ENCODE results near the gene EIF5AL1.
"Not testable (repeated sequence)": the region's sequence is repeated elsewhere in the genome, so short reads cannot be mapped to it uniquely, and the experiment has no call there.

The EIF5AL1 gene

DNA sequence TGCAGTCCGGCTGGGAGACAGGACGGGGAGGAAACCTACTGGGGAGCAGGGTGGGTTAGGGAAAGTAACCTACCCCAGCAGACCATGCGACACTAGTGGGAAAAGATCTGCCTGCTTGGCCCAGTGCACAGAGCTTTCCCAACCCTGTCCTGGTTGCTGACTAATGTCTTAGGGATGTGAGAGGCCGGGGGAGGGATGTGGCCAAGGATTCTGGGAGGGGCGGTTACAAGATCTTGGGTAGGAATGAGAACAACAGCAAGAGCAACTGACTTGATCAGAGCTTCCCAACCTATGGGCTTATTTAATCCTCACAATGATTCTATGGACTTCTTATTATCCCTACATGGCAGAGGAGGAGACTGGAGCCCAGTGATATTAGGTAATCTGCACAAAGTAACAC, 24.0 kb upstream of the EIF5AL1 start:
- no peak for DNase-seq

DNA sequence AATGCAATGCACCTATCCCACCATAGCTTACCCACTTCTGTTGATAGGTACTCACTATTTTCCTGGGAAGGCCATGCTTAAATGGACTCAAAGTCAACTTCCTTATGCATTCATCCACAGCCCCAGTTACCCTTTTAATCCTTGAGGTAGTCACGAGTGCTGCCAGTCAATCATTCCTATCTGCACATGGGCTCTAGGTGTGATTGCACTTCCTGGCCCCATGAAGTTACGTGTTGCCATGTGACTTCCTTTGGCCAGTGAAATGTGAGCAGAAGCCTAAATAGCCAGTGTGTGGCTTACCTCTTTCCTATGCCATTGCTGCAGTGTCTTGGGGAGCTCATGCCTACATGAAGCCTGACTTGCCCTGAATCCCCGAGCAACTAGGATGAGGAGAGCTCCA, 23.5 kb upstream of the EIF5AL1 start:
- DNase-seq = no peak

DNA sequence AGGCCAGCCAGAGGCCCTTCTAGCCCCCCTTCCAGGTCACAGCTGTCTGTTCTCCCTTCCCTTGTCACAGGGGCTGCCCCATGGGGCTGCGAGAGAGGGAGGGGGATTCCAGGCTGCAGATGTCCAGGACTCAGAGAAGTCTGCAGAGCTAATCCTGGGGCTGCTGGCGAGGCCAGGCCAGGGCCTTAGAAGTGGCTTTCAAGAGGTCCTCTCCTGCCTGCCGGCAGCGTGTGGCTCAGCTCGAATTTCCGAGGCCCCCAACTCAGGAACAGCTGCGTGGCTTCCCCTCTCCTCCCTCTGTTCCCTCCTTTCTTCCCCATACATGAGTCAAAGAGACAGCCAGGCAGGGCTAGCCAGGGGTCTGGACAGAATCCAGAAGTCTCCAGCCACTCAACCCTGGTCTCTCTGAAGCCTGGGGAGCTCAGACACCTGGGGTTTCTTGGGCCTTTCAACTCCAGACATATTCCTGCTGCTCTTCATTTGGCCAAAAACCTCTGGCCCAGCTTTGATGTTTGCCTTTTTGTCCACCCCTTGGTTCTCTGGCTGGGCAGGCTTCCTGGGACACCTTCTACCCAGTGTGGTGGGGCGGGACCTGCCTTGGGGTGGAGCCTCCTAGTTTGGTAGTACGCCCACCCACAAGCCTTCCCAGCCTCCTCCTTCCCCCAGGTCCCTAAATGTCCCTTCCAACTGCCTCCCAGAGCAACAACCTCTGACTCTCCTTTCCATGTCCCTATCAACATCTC, 21.8 kb upstream of the EIF5AL1 start:
- no peak for DNase-seq

DNA sequence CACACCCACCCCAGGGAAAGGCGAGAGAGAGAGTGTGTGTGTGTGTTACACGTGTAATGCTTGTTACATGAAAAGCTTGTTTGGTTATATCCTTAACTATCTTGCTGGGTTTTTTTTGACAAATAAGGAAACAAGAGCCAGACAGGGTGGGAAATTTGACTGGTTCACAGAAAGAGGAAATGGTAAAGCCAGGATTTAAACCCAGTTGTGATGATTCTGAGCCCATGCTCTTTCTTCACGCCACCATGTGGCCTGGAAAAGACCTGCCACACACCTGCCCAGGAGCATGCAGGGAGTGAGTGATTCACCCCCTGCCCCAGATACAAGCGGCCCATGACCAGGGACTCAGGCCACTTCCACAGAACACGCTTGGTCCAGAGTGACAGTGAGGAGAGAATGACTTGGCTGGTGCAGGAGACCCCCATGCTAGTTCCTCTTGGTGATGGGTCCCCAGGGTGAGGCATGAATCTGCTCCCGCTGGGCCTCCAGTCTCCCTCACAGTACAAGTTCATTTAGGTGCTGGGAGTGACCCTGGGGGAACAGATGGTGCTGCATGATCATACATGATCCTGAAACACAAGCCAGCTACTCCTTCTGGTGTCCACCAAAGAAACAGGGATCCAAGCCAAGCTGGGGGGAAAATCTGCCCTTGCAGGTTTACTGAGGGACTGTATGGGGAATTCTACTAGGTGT, 21.0 kb upstream of the EIF5AL1 start:
- peak; percentile 49 for DNase-seq

DNA sequence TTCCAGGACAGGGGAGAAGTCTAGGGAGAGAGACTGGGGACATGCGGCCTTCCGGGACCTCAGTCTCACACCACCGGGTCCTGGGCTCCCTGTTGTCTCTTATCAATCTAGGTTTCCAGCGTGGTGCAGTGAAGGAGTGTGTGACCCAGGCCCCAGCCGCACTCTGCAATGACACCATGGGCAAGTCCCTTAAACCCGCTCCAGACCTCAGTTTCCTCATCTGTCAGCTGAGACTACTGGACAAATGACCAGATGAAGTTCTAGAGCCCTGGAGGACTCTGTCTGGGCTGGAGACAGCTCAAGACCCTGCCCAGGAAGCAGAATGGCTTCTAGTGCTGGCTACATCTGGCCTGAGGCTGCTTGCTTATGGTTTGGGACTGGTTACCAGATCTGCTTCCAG, 20.1 kb upstream of the EIF5AL1 start:
- DNase-seq = no peak

DNA sequence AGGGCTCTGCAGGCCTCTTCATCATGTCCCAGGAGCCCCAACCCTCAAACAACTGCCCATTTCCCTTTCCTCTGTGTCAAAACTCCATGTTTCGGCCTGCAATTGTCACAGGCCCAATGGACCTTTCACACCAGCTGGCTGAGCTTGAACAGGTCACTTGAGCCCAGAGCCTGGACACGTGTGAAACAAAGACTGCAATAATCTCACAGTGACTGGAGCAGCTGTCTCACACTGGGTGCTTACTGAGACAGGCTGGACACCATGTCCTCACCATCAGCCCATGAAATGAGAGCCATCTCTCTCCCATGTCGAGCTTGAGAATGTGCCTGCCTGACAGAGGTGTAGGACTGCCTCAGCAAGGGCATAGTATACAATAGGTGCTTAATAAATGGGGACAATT, 19.5 kb upstream of the EIF5AL1 start:
- DNase-seq = no peak

DNA sequence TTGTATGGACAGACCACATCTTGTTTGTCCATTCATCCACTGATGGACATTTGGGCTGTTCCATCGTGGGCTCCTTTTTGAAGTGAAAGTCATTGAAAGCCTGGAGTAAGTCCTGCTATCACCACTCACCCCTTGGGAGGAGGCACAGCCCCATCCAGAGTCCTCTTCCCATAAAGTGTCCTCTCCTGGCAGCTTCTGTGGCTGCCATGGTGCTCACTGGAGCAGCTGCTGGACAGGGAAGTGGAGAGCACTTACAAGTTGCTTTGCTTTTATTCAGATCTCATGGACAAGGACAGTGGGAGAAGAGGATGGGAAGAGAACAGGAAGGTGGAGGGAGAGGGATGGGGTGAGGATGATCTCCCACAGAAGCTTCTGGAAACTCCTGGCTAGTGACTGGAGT, 18.5 kb upstream of the EIF5AL1 start:
- no peak for DNase-seq

DNA sequence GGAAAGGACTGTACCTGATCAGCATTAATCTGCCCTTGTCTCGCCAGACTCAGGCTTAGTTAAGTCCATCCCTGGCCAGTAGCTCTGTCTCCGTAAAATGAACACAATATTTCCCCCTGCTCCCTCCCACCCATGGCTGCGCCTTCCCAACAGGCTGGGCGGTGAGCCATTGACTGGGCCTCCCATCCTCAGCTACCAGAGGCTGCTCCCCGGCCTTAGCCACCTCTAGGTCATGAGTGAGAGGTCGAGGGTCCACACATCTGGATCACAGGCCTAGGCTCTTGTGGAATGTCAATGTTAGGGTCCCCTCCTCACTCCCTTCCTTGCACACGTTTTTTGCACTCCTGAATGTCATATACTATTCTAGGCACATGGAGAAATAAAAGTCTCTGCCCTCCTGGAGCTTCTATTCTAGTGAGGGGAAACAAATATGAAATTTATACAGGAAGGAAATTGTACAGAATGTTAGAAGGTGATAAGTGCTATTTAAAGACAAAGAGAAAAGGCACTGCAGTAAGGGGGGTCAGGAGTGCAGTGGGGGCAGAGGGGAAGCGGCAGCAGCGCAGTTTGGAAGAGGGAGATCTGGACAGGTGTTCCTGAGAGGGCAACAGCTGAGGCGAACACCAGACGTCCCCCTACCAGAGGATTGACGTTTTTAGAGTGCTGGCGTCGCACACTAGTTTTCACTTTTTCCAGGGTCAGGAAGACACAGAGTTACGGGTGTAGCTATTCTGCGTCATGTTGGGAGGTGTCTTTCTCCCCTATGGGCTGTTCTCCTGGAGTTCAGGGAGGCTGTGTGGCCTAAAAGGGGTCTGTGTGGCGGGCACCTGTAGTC, 17.2 kb upstream of the EIF5AL1 start:
- no peak for DNase-seq

DNA sequence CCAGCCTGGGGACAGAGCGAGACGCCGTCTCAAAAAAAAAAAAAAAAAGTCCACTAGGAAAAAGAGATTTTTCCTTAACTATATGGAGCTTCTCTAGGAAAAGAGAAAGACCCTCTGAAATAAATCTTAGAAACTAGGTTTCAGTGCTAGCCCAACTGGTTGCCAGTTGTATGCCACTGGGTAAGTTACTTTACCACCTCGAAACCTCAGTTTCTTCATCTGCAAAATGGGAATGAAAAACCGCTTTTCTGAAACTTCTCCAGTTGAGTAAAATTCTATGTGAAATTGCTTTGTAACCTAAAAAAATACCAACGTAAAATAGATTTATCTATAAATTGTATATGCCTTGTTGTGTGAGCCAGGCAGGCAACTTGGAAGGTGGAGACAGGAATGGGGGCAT, 16.5 kb upstream of the EIF5AL1 start:
- DNase-seq = no peak

DNA sequence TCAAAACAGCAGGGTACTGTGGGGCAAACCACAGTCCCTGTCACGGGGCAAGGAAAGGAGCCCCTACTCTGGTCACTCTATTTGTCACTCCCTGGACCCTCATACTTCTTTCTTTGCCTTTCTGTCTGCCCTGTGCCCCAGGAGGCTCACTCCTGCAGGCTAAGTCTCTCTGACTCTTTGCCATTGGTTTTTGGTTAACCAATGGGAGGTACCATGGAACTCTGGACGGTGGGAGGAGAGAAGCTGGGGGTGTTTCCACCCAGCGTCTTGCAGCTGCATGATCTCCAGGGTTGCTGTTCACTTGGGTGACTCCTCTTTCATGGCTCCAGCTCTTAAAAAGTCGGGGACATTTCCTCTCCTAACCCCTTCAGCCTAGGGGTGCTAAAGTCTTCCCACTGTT, 15.4 kb upstream of the EIF5AL1 start:
- no peak for DNase-seq

DNA sequence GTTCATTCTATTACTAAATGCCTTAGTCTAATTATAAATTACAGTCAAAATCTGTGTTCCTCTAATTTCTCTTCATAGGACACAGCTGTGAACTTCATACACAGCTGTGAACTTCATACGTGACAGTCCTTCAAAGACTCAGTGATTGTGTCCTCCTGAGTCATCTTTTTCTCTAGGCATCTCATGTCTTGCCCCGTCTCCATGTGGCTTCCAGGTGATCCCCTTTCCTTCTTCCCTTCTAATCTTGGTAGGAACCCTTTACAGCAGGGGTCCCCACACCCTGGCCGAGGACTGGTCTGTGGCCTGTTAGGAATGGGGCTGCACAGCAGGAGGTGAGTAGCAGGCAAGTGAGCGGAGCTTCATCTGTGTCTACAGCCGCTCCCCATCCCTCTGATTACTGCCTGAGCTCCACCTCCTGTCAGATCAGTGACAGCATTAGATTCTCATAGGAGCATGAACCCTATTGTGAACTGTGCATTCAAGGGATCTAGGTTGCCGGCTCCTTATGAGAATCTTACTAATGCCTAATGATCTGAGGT, 14.0 kb upstream of the EIF5AL1 start:
- no peak for DNase-seq

DNA sequence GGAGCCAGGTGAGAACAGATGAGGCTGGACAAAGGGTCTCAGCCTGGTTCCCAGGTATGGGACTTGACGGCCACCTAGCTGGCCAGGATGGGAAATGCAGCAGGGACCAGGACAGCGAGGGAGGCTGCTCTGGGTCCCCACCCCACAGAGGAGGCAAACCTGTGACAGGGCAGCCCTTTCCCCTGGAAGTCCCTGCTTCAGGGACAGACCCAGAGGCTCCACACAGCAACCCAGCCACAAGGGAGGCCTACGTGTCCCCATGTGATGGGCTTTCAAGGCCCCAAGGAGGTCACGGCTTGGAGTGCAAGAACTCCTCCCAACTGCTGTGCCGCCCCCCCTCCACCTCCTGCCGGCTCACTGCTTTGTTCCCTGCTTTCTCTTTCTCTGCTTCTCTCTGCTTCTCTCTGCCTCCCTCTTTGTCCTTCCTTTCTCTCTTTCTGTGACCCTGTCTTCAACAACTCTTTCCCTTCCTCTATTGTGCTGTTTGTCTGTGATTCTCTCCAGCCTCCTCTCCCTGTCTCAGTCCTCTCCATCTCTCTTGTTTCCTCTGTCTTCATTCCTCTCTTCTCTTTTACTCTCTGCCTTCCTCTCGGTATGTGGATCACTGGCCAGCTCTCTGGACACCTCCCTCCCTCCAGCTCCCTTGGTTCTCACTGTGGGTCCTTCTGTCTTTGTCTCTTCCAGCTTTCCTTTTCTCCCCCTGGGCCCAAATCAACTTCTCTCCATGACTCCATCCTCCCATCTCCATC, 9.6 kb upstream of the EIF5AL1 start:
- DNase-seq = no peak

DNA sequence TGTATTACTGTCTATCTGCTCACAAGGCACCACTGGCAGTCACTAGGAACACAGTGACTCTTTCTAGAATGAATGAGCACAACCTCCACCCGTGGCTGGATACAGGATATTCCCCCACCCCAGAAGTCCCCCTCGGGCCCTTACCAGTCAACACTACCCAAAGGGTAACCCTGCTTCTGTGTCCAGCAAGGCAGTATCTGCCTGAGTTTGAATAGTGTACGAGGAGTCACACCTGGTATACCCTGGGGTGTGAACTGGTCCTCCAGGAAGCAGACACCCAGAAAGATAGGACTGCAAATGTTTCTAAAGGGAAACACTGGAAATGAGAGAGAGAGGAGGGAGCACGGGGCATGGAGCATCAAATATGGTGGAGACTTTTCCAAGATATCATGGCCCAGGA, 8.5 kb upstream of the EIF5AL1 start:
- DNase-seq = not testable (repeated sequence)

DNA sequence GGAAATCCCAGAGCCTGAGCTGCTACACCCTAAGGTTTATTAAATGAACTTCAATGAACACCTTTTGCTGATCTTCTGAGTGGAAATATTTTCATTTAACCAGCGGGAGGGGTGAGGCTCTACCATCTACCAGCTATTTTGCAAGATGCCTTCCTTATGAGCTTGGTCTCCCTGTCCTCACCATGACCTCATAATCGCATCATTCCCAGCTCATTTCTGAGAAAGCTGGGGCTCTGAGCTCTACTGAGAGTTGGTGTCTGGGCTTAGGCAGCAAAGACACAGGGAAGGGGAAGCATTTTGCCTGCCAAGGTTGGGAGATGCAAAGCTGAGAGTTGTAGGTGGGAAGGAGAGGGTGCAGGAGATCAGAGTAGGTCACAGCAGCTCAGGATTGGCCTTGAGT, 7.8 kb upstream of the EIF5AL1 start:
- DNase-seq = not testable (repeated sequence)

DNA sequence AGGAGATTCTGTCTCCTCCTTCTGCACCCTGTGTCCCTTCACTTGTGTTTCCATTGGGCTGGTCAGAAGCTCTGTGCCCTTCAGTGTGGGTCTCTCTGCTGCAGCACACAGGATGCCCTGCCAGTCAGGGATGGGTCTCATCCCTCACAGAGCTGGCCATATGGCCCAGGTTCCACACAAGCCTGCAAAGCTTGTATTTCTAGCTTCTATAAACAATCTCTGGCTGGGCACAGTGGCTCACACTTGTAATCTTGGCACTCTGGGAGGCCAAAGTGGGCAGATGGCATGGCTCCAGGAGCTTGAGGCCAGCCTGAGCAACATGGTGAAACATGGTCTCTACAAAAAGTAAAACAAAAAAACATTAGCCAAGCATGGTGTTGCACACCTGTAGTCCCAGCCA, 7.0 kb upstream of the EIF5AL1 start:
- not testable (repeated sequence) for DNase-seq

DNA sequence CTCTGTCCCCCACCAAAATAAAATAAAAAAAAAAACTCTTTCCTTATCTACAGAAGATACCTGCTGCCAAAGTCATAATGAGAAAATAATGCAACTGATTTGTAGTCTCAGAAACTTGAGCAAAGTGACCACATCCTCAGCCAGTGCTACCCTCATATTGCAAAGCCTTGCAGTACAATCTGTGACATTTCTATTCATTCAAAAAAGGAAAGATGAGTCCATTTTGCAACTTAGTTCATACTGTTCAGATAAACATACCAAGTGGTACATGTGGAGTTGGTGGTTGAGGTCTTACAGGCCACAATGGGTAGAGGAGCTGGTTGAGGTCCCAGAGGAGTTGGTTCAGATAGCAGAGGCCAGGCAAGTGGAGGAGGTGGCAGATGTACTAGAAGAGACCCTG, 6.5 kb upstream of the EIF5AL1 start:
- DNase-seq = no peak

DNA sequence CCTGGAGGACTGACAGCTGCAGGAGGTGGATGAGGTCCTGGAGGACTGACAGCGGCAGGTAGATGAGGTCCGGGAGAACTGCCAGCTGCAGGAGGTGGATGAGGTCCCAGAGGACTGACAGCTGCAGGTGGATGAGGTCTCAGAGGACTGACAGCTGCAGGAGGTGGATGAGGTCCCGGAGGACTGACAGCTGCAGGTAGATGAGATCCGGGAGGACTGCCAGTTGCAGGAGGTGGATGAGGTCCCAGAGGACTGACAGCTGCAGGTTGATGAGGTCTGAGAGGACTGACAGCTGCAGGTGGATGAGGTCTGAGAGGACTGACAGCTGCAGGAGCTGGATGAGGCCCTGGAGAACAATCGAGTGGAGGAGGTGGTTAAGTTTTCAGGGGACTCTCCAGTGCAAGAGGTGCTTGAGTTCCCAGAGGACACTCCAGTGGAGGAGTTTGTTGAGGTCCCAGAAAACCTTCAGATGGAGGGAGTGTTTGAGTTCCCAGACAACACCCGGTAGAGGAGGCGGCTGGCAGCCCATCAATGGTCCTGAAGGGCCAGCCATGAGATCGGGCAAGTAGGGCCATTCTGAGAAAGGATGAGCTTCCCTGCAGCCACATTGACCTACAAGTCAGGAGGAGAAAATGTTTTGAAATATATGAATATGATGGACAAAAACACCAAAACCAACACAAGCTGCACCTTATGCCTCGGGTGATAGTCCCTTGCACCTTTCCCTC, 4.7 kb upstream of the EIF5AL1 start:
- no peak for DNase-seq

DNA sequence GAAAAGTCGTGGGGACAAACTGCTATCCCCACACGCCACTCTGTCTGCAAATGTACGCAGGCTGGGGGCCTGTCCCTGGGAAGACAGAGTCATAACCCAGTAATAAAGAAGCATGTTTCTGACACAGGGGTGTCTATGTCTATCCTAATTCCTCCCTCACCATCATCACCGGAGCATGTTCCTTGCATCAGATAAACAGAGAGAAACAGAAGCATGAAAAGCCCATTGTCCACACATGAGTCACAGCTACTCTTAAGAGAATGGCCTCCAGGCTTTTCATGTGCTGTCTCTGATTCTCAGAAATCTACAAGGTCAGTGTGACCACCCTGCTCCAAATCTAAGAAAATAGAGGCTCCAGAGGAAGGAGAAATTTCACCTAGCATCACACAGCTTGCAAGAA, 4.1 kb upstream of the EIF5AL1 start:
- DNase-seq = not testable (repeated sequence)

DNA sequence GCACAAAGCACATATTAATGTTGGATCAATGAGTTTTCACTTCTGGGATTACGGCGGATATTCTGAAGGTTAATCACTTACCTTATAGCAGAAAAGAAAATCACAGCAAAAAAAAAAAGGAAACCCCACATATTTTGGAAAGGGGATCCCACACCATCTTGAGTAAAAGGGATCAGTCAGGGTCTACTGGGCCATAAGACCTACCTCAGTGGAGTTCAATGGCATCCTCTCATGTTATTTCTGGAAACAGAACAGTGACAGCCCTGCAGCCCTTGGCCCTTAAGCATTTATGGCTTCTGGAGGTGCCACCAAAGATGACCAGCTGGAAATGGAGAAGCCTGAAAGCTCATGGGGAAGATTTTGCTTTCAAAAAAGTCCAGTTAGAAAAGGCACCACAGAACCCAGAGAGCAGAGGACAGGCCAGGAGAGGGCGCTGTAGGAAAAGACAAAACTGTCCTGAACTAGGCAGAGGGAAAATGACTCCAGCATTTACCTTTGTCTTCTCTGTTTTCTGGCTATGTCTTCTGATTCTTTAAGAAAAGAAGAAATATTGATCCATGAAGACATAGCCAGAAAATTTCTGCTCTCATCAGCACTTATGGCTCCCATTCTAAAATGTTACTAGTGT, 2.9 kb upstream of the EIF5AL1 start:
- DNase-seq = not testable (repeated sequence)

DNA sequence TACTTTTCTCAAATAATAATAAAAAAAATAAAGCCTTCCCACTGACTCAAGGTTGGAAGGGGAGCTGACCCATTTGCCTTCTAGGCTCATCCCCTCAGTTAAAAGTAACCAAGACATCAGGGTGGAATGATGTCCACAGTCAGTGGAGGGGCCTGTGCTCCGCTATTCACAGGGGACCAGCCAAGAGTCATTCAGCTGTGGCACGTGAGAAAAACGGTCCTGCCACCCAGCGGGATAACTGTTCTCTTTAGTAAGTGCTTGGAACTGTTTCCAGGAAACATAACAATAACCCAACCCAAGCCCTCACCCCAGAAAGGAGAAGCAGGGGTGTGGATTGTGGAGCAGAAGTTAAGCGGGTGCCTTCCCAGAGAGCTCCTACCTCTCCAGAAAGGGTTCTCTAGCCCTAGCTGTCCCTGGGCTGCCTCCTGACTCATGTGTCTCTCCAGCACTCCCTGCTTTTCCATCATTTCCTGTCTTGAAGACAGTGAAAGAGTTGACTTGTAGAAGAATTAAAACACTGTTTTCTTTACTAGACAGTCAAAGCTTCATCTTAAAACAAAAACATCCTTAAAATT, 2.3 kb upstream of the EIF5AL1 start:
- DNase-seq = not testable (repeated sequence)

DNA sequence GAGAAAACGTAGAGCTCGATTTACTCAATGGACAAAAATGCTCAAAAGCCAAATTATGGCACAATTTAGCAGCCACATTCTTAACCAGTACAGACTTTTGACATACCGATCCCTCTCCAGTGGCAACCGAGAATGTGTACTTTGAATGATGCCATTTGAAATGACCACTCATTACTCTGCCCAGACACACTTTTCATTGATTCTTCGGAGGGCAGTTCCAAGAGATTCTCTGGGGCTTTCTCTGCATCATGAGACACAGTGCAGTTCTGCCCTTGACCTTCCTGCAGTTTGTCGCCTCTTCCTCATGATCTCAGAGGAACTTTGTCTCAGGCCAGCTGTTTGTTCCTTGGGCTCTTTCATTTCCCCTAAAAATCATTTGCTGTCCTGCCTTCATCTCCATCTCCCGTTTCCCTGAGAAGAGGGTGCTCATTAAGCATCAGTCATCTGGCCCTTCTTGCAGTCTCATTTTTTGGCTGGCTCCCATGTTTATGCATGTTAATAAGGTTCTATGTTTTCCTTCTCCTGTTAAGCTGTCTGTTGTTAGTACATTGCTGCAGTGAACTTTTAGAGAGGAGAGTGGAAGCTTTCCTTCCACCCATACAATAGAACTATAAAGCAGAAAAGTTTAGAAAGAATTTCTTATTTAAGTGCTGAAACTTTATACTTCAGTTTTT, 4.3 kb downstream of the EIF5AL1 start:
- DNase-seq = not testable (repeated sequence)
